HEK293 (cell line): ENCODE data around the gene GNPDA1.
A peak's percentile ranks its signal among the peaks of the same experiment; 100 is the strongest.

Experiments used
- CTCF ChIA-PET: fragments of 350-600 bp; formaldehyde crosslinking; extraction: SDS; loops from one replicate; lab custom pipeline; 2021; ENCODE audit warnings: antibody characterized with exemption; lab: Yijun Ruan, JAX
- POLR2A ChIA-PET: fragments of 300-600 bp; formaldehyde crosslinking; extraction: SDS; loops from one replicate; lab custom pipeline; 2020; ENCODE audit warnings: antibody characterized with exemption, inconsistent platforms; lab: Yijun Ruan, JAX
- H3K27ac ChIP-seq: fragments of 200-500 bp; sonication (Bioruptor generic); 2 replicates; pipeline ENCODE4 v1.5.1; 2014; ENCODE audit warnings: low read depth, low read length, control low read depth, inconsistent platforms; ENCODE audit errors: extremely low read depth
- H3K36me3 ChIP-seq, 2 experiments: fragments of 200-500 bp in 1 of 2; sonication (Bioruptor generic) in 1 of 2; 1 replicate in 1 of 2; 2 replicates in 1 of 2; pipeline ENCODE4 v1.5.1; 2014 to 2017; ENCODE audit warnings: inconsistent platforms in 2 of 2, low read length in 2 of 2; ENCODE audit not compliant: control insufficient read depth in 2 of 2, insufficient read depth in 1 of 2
- H3K4me1 ChIP-seq: fragments of 200-500 bp; sonication (Bioruptor generic); 2 replicates; pipeline ENCODE4 v1.5.1; 2014; ENCODE audit warnings: mild to moderate bottlenecking, low read length, inconsistent platforms; ENCODE audit not compliant: control insufficient read depth, insufficient read depth
- H3K4me3 ChIP-seq: 2 replicates; pipeline ENCODE4 v1.5.1; 2011; ENCODE audit warnings: low read depth, mild to moderate bottlenecking, control low read depth, low read length, moderate library complexity
- H3K9me3 ChIP-seq: fragments of 200-500 bp; sonication (Bioruptor generic); 2 replicates; pipeline ENCODE4 v1.5.1; 2014; ENCODE audit warnings: low read depth, low read length, inconsistent platforms; ENCODE audit not compliant: control insufficient read depth, insufficient read depth
- IKZF3 ChIP-seq: fragments of 450-650 bp; IDR thresholded peaks from 2 replicates; pipeline ENCODE4 v1.5.0; 2018; ENCODE audit warnings: missing biosample characterization, mild to moderate bottlenecking, missing genetic modification characterization, moderate library complexity
- SCRT2 ChIP-seq: fragments of 450-650 bp; formaldehyde crosslinking; IDR thresholded peaks from 2 replicates; pipeline ENCODE4 v1.5.1; 2016; ENCODE audit warnings: missing biosample characterization, missing genetic modification characterization
- ZBTB44 ChIP-seq: fragments of 450-650 bp; IDR thresholded peaks from 2 replicates; pipeline ENCODE4 v1.5.1; 2018; ENCODE audit warnings: missing biosample characterization, mild to moderate bottlenecking, missing genetic modification characterization
- ZBTB48 ChIP-seq: fragments of 450-650 bp; formaldehyde crosslinking; IDR thresholded peaks from 2 replicates; pipeline ENCODE4 v1.5.1; 2016; ENCODE audit warnings: missing biosample characterization, missing genetic modification characterization
- ZEB2 ChIP-seq: fragments of 450-650 bp; formaldehyde crosslinking; IDR thresholded peaks from 2 replicates; pipeline ENCODE4 v1.5.1; 2016; ENCODE audit warnings: missing biosample characterization, missing genetic modification characterization
- ZFP41 ChIP-seq: fragments of 450-650 bp; formaldehyde crosslinking; IDR thresholded peaks from 2 replicates; pipeline ENCODE4 v1.5.1; 2016; ENCODE audit warnings: missing biosample characterization, missing genetic modification characterization, borderline replicate concordance
- ZNF184 ChIP-seq: fragments of 450-650 bp; IDR thresholded peaks from 2 replicates; pipeline ENCODE4 v1.5.1; 2018; ENCODE audit warnings: missing biosample characterization, mild to moderate bottlenecking, missing genetic modification characterization
- ZNF266 ChIP-seq: fragments of 450-650 bp; formaldehyde crosslinking; IDR thresholded peaks from 2 replicates; pipeline ENCODE4 v1.5.1; 2016; ENCODE audit warnings: missing biosample characterization, missing genetic modification characterization, low read depth
- ZNF350 ChIP-seq: fragments of 450-650 bp; formaldehyde crosslinking; IDR thresholded peaks from 2 replicates; pipeline ENCODE4 v1.5.0; 2017; ENCODE audit warnings: missing biosample characterization, mild to moderate bottlenecking, missing genetic modification characterization
- ZNF394 ChIP-seq: fragments of 450-650 bp; formaldehyde crosslinking; IDR thresholded peaks from 2 replicates; pipeline ENCODE4 v1.5.1; 2016; ENCODE audit warnings: missing biosample characterization, missing genetic modification characterization, mild to moderate bottlenecking, moderate library complexity, borderline replicate concordance
- ZNF48 ChIP-seq: fragments of 450-650 bp; formaldehyde crosslinking; IDR thresholded peaks from 2 replicates; pipeline ENCODE4 v1.5.1; 2016; ENCODE audit warnings: missing biosample characterization, missing genetic modification characterization
- ZNF585B ChIP-seq: fragments of 450-650 bp; formaldehyde crosslinking; IDR thresholded peaks from 2 replicates; pipeline ENCODE4 v1.5.1; 2016; ENCODE audit warnings: missing biosample characterization, missing genetic modification characterization
- ZNF621 ChIP-seq: fragments of 450-650 bp; formaldehyde crosslinking; IDR thresholded peaks from 2 replicates; pipeline ENCODE4 v1.5.1; 2017; ENCODE audit warnings: missing biosample characterization, missing genetic modification characterization
- ZNF654 ChIP-seq: fragments of 450-650 bp; formaldehyde crosslinking; IDR thresholded peaks from 2 replicates; pipeline ENCODE4 v1.5.1; 2016; ENCODE audit warnings: low read depth, missing biosample characterization, missing genetic modification characterization
- ZNF660 ChIP-seq: fragments of 450-650 bp; IDR thresholded peaks from 2 replicates; pipeline ENCODE4 v1.5.1; 2018; ENCODE audit warnings: missing biosample characterization, mild to moderate bottlenecking, missing genetic modification characterization
- ZNF664 ChIP-seq: fragments of 450-650 bp; formaldehyde crosslinking; IDR thresholded peaks from 2 replicates; pipeline ENCODE4 v1.5.1; 2016; ENCODE audit warnings: missing biosample characterization, missing genetic modification characterization
- ZNF677 ChIP-seq: fragments of 450-650 bp; IDR thresholded peaks from 2 replicates; pipeline ENCODE4 v1.5.0; 2018; ENCODE audit warnings: missing biosample characterization, mild to moderate bottlenecking, missing genetic modification characterization, moderate library complexity
- ZSCAN18 ChIP-seq: fragments of 450-650 bp; formaldehyde crosslinking; IDR thresholded peaks from 2 replicates; pipeline ENCODE4 v1.5.1; 2016; ENCODE audit warnings: missing biosample characterization, missing genetic modification characterization

Gene GNPDA1

DNA sequence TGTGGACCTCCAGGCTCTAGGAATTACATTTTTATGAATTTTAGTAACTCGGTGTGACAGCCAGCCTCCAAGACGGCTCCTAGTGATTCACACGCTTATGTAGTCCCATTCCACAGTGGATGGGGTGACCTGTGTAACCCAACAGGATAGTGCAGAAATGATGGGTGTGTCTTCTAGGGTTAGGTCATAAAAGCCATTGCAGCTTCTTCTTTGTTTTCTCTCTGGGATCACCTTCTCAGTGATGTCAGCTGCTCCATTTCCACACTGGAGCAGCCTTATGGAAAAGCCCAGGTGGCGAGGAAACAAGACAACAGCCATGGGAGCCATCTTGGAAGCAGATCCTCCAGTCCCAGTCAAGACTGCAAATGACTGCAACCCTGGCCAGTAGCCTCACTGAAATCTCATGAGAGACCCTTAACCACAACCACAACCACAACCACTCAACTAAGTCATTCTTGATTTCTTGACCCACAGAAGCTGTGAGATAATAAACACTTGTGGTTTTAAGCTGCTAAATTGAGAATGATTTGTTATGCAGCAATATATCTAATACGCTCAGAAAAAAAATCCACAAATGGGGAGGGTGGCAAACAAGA, 5.1 kb upstream of the GNPDA1 start:
- Histone ChIP-seq H3K9me3 (no peaks in the 10 kb centered on the region), H3K4me1 (no peaks in the 10 kb centered on the region), H3K4me3 (no peak overlapping the region), H3K36me3 (no peaks in the 10 kb centered on the region), H3K27ac (no peak overlapping the region)
- POLR2A ChIA-PET = no interaction called here
- no peak for TF ChIP-seq ZNF48 (tag by site-specific recombination)
- TF ChIP-seq ZNF350 (tag by site-specific recombination) = peak; percentile 55; the same call in 1 of the 2 replicates
- CTCF ChIA-PET = interaction anchor here (0.6 to 2.1 kb wide), 3 partner anchors 128 to 306 kb away, joined by 3 to 10 read pairs (median 3); no protein-coding TSS in a partner anchor

DNA sequence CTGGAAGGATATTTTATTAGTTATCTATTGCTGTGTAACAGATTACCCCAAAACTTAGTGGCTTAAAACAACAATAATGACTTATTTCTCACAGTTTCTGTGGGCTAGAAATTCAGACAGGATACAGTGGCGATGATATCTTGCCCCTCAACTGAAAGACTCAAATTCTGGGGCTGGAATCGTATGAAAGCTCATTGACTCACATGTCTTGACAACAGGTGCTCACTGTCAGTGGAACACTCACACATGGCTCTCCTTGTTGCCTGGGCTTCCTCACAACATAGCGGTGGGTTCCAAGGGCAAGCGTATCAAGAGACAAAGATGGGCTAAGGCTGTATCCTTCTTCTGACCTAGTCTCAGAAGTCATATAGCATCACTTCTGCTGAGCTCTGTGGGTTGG, 3.7 kb upstream of the GNPDA1 start:
- peak; percentile 51 for TF ChIP-seq SCRT2 (tag by site-specific recombination)
- no peak for TF ChIP-seq ZNF266 (tag by site-specific recombination)
- ChIA-PET POLR2A (no interaction called here), CTCF (interaction anchor here (1.0 to 5.8 kb wide), 9 partner anchors 16 to 324 kb away, joined by 3 to 43 read pairs (median 4); no protein-coding TSS in a partner anchor)
- H3K4me3 ChIP-seq = no peak overlapping the region
- no peaks in the 10 kb centered on the region for H3K4me1 ChIP-seq
- H3K27ac ChIP-seq = no peak overlapping the region
- H3K36me3 ChIP-seq = peaks cover 0 to 4% of the 10 kb centered on the region in 2 experiments; a peak in 1 of 3 replicates
- H3K9me3 ChIP-seq = no peaks in the 10 kb centered on the region

DNA sequence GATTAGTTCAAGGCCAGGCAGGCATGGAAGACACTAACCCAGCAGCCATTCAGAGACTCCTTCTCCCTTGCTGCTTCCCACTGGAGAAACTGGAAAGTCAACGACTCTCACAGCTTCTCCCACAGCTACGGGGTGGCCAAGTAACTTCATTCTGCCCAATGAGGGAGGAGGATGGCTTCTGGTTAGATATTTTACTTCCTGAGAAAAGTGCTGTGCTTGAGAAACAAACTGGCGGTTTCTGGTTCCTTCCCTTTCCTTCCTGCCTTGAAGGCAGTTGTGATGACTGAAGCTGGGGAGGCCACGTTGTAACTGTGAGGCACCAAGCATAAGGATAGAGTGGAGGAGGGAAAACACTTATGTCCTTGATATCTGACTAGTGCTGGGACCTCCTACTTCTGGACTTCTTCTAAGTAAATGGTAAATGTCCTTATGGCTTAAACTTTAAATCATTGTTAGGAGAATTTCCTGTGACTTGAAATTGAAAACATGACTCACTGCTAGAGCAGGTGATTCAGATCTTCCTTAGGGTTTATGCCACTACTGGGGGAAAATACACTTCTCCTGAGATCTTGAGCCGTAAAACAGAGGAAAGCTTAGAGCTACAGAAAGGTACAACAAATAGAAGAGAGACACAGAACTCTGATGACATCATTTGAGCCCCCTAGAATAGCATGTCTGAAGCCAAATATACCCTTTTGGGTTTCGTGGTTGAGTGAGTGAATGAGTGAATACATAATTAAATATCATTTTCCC, 3.1 kb upstream of the GNPDA1 start:
- no peaks in the 10 kb centered on the region for H3K4me1 ChIP-seq
- ChIA-PET CTCF (interaction anchor here (0.5 to 5.8 kb wide), 17 partner anchors 9 to 358 kb away, joined by 3 to 43 read pairs (median 3); no protein-coding TSS in a partner anchor), POLR2A (no interaction called here)
- no peak overlapping the region for H3K4me3 ChIP-seq
- no peak overlapping the region for H3K27ac ChIP-seq
- TF ChIP-seq ZNF394 (tag by site-specific recombination) (0 out of 2 replicates have a peak, but pooled peaks have one; percentile 24), ZFP41 (no peak), ZBTB44 (no peak), ZNF677 (tag by site-specific recombination) (no peak)
- no peaks in the 10 kb centered on the region for H3K9me3 ChIP-seq
- H3K36me3 ChIP-seq = peaks cover 0 to 9% of the 10 kb centered on the region in 2 experiments; a peak in 1 of 3 replicates

DNA sequence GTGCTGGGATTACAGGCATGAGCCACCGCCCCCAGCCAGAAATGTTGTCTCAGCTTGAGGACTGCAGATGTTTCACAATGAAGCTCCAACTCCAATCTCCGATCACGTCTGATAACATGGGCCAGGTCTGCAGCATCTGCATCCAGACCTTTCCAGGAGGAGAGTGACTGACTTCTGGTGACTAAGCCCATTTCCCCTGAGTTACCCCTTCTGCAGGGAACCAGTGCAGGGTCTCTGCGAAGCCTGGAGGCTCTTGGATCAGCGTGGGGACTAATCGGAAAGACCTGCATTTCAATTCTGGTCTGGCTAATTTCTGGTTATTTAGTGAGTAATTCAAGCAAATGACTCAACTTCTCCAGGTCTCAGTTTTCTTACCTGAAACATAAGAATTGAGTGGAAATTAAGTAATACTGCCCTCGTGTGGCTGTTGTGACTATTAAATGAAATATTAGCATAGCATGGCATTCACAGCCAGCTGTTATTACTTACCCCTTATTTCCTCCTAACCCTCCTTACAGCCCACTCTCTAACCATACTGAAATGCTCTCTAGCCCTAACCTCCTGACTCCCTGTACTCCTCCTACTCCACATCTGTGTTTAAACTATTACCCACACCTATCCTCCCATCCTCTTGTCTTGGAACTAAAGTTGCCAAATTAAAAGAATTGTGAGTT, 2.2 kb upstream of the GNPDA1 start:
- Histone ChIP-seq H3K4me3 (no peak overlapping the region), H3K4me1 (no peaks in the 10 kb centered on the region), H3K27ac (no peak overlapping the region), H3K9me3 (no peaks in the 10 kb centered on the region), H3K36me3 (peaks cover 0 to 12% of the 10 kb centered on the region in 2 experiments; a peak in 1 of 3 replicates)
- TF ChIP-seq ZNF660 (0 out of 2 replicates have a peak, but pooled peaks have one; percentile 15), ZBTB48 (tag by site-specific recombination) (peak; percentile 39; the same call in 1 of the 2 replicates), ZNF585B (tag by site-specific recombination) (0 out of 2 replicates have a peak, but pooled peaks have one; percentile 16), IKZF3 (tag by site-specific recombination) (no peak), ZNF184 (tag by site-specific recombination) (peak; percentile 34; the same call in 1 of the 2 replicates), ZNF621 (tag by site-specific recombination) (no peak), ZSCAN18 (tag by site-specific recombination) (no peak), ZEB2 (peak; percentile 44; the same call in 1 of the 2 replicates), ZNF654 (peak; percentile 46), ZNF664 (tag by site-specific recombination) (peak; percentile 48; the same call in 1 of the 2 replicates)
- CTCF ChIA-PET = interaction anchor here (0.5 to 5.8 kb wide), 19 partner anchors 8 to 874 kb away, joined by 3 to 43 read pairs (median 4); partner anchors contain the start of gene RNF14
- POLR2A ChIA-PET = interaction anchor here (0.7 kb wide), 1 partner anchor 8 kb away, joined by 5 read pairs; no protein-coding TSS in a partner anchor
